GM12878 (cell line): Measurements from ENCODE around the gene SCARF2. TPM values are rescaled to one million over a fixed set of nuclear protein-coding genes. Genes with fewer than 3 reads are reported as not detected.

Experiments used
- ATAC-seq: fragments of 200-7000 bp; cut with Tn5 transposase; 3 replicates; pipeline ENCODE4 v1.9.1; 2020; ENCODE audit warnings: mild to moderate bottlenecking, moderate library complexity
- BruUV-seq: library from RNA; stranded (reverse); fragments of 400-500 nt; replicated peaks from 2 replicates; lab custom pipeline; 2021; lab: Mats Ljungman, UMichigan
- CTCF ChIA-PET: fragments of 300-600 bp; sonication (Branson Sonifier 250); formaldehyde crosslinking; extraction: SDS; loops from one replicate; lab custom pipeline; 2021; ENCODE audit warnings: inconsistent platforms; lab: Yijun Ruan, JAX
- POLR2A ChIA-PET: fragments of 350-600 bp; formaldehyde crosslinking; extraction: SDS; loops from one replicate; lab custom pipeline; 2021; ENCODE audit warnings: inconsistent platforms; lab: Charles Lee
- RAD21 ChIA-PET: fragments of 300-600 bp; sonication (Branson Sonifier 250); formaldehyde crosslinking; loops from one replicate; lab custom pipeline; 2023; ENCODE audit warnings: antibody characterized with exemption; ENCODE audit not compliant: unreplicated experiment; lab: Charles Lee
- SMC1A ChIA-PET: fragments of 300-600 bp; sonication (Branson Sonifier 250); formaldehyde crosslinking; loops from one replicate; lab custom pipeline; 2023; ENCODE audit not compliant: unreplicated experiment, uncharacterized antibody; lab: Charles Lee
- DNase-seq: peaks from one replicate; pipeline ENCODE4 v3.0.0-alpha.2; 2011; ENCODE audit warnings: low read depth, low spot score
- FAIRE-seq: peaks from 3 replicates; lab custom pipeline; 2011; peaks lifted over from hg19 to GRCh38; lab: Jason Lieb, UNC
- H2AFZ ChIP-seq: 2 replicates; pipeline ENCODE4 v1.6.0; 2011; ENCODE audit warnings: low read depth, low read length, control low read depth; ENCODE audit not compliant: control insufficient read depth
- H3K27ac ChIP-seq: 2 replicates; pipeline ENCODE4 v1.5.1; 2011; ENCODE audit warnings: control low read depth; ENCODE audit not compliant: control insufficient read depth, insufficient read depth
- H3K27me3 ChIP-seq, 2 experiments: replicated peaks in 1 of 2; 2 replicates each; pipeline versions ENCODE4 v1.6.0 to v1.6.1; 2011; ENCODE audit warnings: low read length in 1 of 2; ENCODE audit not compliant: control insufficient read depth in 2 of 2, insufficient read depth in 2 of 2
- H3K36me3 ChIP-seq, 2 experiments: 2 replicates each; pipeline ENCODE4 v1.5.1; 2011; ENCODE audit warnings: low read length in 1 of 2; ENCODE audit not compliant: control insufficient read depth in 2 of 2, insufficient read depth in 2 of 2
- H3K4me1 ChIP-seq: 2 replicates; pipeline ENCODE4 v1.6.1; 2011; ENCODE audit warnings: mild to moderate bottlenecking, low read length, moderate library complexity, mixed read lengths; ENCODE audit not compliant: control insufficient read depth, insufficient read depth
- H3K4me2 ChIP-seq: 2 replicates; pipeline ENCODE4 v1.6.0; 2011; ENCODE audit warnings: control low read depth; ENCODE audit not compliant: control insufficient read depth, insufficient read depth
- H3K4me3 ChIP-seq: fragments of 200-600 bp; sonication (generic); 2 replicates; pipeline ENCODE4 v1.5.1; 2016
- H3K79me2 ChIP-seq: 2 replicates; pipeline ENCODE4 v1.6.0; 2011; ENCODE audit warnings: low read length; ENCODE audit not compliant: control insufficient read depth, insufficient read depth
- H3K9ac ChIP-seq: 2 replicates; pipeline ENCODE4 v1.8.0; 2011; ENCODE audit warnings: low read length, control low read depth, mixed read lengths; ENCODE audit not compliant: control insufficient read depth, insufficient read depth
- H3K9me3 ChIP-seq: replicated peaks from 3 replicates; pipeline ENCODE4 v1.5.1; 2011; ENCODE audit warnings: mild to moderate bottlenecking, low read length; ENCODE audit not compliant: control insufficient read depth, insufficient read depth
- H4K20me1 ChIP-seq: 2 replicates; pipeline ENCODE4 v1.6.0; 2011; ENCODE audit not compliant: control insufficient read depth, insufficient read depth
- BHLHE40 ChIP-seq, 2 experiments: fragments of 450-650 bp in 1 of 2; IDR thresholded peaks; 2 replicates each; pipeline ENCODE4 v1.6.1; 2011 to 2017; ENCODE audit warnings: low read depth in 2 of 2, borderline replicate concordance in 1 of 2, improper control_type of control experiment in 1 of 2, low read length in 1 of 2, mild to moderate bottlenecking in 1 of 2
- EED ChIP-seq: sonication (generic); IDR thresholded peaks from 2 replicates; pipeline ENCODE4 v1.6.1; 2016; ENCODE audit warnings: antibody characterized with exemption, low read depth
- GABPA ChIP-seq: IDR thresholded peaks from 2 replicates; pipeline ENCODE4 v1.6.1; 2014; ENCODE audit warnings: antibody characterized with exemption, low read depth, mild to moderate bottlenecking, inconsistent platforms
- IKZF1 ChIP-seq: fragments of 450-650 bp; conservative IDR thresholded peaks from 2 replicates; pipeline ENCODE4 v1.6.1; 2017; ENCODE audit warnings: antibody characterized with exemption, mild to moderate bottlenecking
- MEF2A ChIP-seq: IDR thresholded peaks from 2 replicates; pipeline ENCODE4 v1.6.1; 2011; ENCODE audit warnings: low read depth, mild to moderate bottlenecking, low read length, moderate library complexity; ENCODE audit not compliant: insufficient read depth
- NRF1 ChIP-seq: conservative IDR thresholded peaks from 2 replicates; pipeline ENCODE4 v1.6.1; 2011; ENCODE audit warnings: mild to moderate bottlenecking, low read depth, low read length, improper control_type of control experiment
- PBX3 ChIP-seq: IDR thresholded peaks from 2 replicates; pipeline ENCODE4 v1.6.1; 2011; ENCODE audit warnings: mild to moderate bottlenecking, low read depth, low read length, moderate library complexity; ENCODE audit not compliant: insufficient replicate concordance
- RAD21 ChIP-seq: IDR thresholded peaks from 2 replicates; pipeline ENCODE4 v1.6.1; 2011; ENCODE audit warnings: mild to moderate bottlenecking, low read depth, low read length, moderate library complexity; ENCODE audit not compliant: insufficient read depth
- SMC3 ChIP-seq: IDR thresholded peaks from 2 replicates; pipeline ENCODE4 v1.6.1; 2011; ENCODE audit warnings: low read length, improper control_type of control experiment, borderline replicate concordance
- TCF12 ChIP-seq: IDR thresholded peaks from 2 replicates; pipeline ENCODE4 v1.6.1; 2011; ENCODE audit warnings: low read depth, mild to moderate bottlenecking, low read length
- WRNIP1 ChIP-seq: IDR thresholded peaks from 2 replicates; pipeline ENCODE4 v1.6.1; 2011; ENCODE audit warnings: low read depth, low read length, improper control_type of control experiment, borderline replicate concordance
- YY1 ChIP-seq: IDR thresholded peaks from 2 replicates; pipeline ENCODE4 v1.6.1; 2011; ENCODE audit warnings: low read depth, mild to moderate bottlenecking, low read length
- ZNF384 ChIP-seq: IDR thresholded peaks from 2 replicates; pipeline ENCODE4 v1.6.1; 2012; ENCODE audit warnings: low read depth, mild to moderate bottlenecking, low read length, improper control_type of control experiment, borderline replicate concordance
- WGBS: methylation state at CpG from one replicate; pipeline ENCODE4 v1.1.6; 2016; ENCODE audit warnings: low lambda C conversion rate; ENCODE audit not compliant: insufficient replicate concordance, insufficient coverage; ENCODE audit errors: missing lambda C conversion rate; 5-methylcytosine and 5-hydroxymethylcytosine counted together
- in situ Hi-C: fragments of 300-500 bp; cut with MboI; formaldehyde crosslinking; loops from 9 replicates; pipeline ENCODE4 v1.14.3; 2018; ENCODE audit warnings: mixed read lengths
- intact Hi-C: fragments of 100-400 bp; cut with micrococcal nuclease; formaldehyde crosslinking; loops from one replicate; pipeline ENCODE4 v1.14.2; 2022; ENCODE audit not compliant: unreplicated experiment
- polyA plus RNA-seq, 11 experiments: library from polyadenylated mRNA; depleted of rRNA in 4 of 11; unstranded in 6 of 11; stranded (reverse) in 5 of 11; fragments of >200 nt; fragmentation: Nextera tagmentation in 4 of 11; fragmentation: Illumina TruSeq in 1 of 11; extraction: Ambion mirVana in 4 of 11; extraction: Trizol in 1 of 11; gene quantifications; 1 replicate in 1 of 11; 2 replicates in 10 of 11; pipeline versions ENCODE4 v1.2.1 to v1.2.3, GENCODE V29; 2011 to 2016; ENCODE audit warnings: inconsistent platforms in 2 of 11, missing spikeins in 2 of 11, low read depth in 1 of 11
- total RNA-seq, 4 experiments: library from RNA; depleted of rRNA in 3 of 4; stranded (reverse); fragments of >200 nt in 3 of 4; fragmentation: Illumina TruSeq in 1 of 4; extraction: Trizol in 1 of 4; gene quantifications; 2 replicates each; pipeline versions ENCODE4 v1.2.1 to v1.2.3, GENCODE V29; 2013 to 2021
- TF ChIP-seq, protein P1 (sequence below): IDR thresholded peaks from 2 replicates; pipeline ENCODE4 v1.6.1; 2012; ENCODE audit warnings: low read length, inconsistent platforms
- TF ChIP-seq, protein P2 (sequence below): fragments of 450-650 bp; IDR thresholded peaks from 2 replicates; pipeline ENCODE4 v1.6.1; 2017; ENCODE audit warnings: mild to moderate bottlenecking
- TF ChIP-seq, protein P3 (sequence below), 3 experiments: IDR thresholded peaks in 2 of 3; conservative IDR thresholded peaks in 1 of 3; 2 replicates each; pipeline ENCODE4 v1.5.1; 2011; ENCODE audit warnings: low read depth in 3 of 3, low read length in 3 of 3, mild to moderate bottlenecking in 3 of 3, control low read depth in 2 of 3, moderate library complexity in 2 of 3, inconsistent platforms in 1 of 3, mixed read lengths in 1 of 3; ENCODE audit not compliant: control insufficient read depth in 2 of 3, insufficient read depth in 1 of 3; ENCODE audit errors: extremely low read depth in 1 of 3

Gene SCARF2
- total and polyA plus RNA-seq, 10 of the 15 experiments (the other 5 are each of a cell fraction or from before 2014, with no cell fraction given) = 0.01 to 0.74 (median 0.17) TPM; not detected in 5

GRCh38 chr22:20418211-20418788 lies 19.3 kb downstream of the SCARF2 start:
- peak; percentile 82 for FAIRE-seq
- peak overlapping the region; percentile 74 for H3K4me2 ChIP-seq
- no peak overlapping the region for H3K9ac ChIP-seq
- no peaks in the 10 kb centered on the region for H3K36me3 ChIP-seq
- no peaks in the 10 kb centered on the region for H3K27me3 ChIP-seq
- CTCF ChIA-PET = interaction anchor here (0.6 to 3.3 kb wide), 17 partner anchors 10 to 154 kb away, joined by 3 to 58 read pairs (median 5); partner anchors contain the start of gene ZNF74
- H3K4me1 ChIP-seq = no peaks in the 10 kb centered on the region
- no TSS peak for BruUV-seq
- H3K4me3 ChIP-seq = peak overlapping the region; percentile 45; the same call in 1 of the 2 replicates
- SMC1A ChIA-PET = interaction anchor here (1.0 to 4.1 kb wide), 7 partner anchors 11 to 331 kb away, joined by 3 to 20 read pairs (median 3); partner anchors contain the start of gene KLHL22
- H3K9me3 ChIP-seq = no peaks in the 10 kb centered on the region
- intact Hi-C loops = loop anchor here (1.0 to 10.0 kb wide), 4 partner anchors 38 to 279 kb away; no protein-coding TSS in a partner anchor
- POLR2A ChIA-PET = interaction anchor here (0.6 kb wide), 2 partner anchors 35 to 498 kb away, joined by 3 read pairs; no protein-coding TSS in a partner anchor
- no peaks in the 10 kb centered on the region for H3K79me2 ChIP-seq
- DNase-seq = no peak
- ATAC-seq = peak; percentile 84
- no peak overlapping the region for H3K27ac ChIP-seq
- H2AFZ ChIP-seq = peak overlapping the region; percentile 82
- WGBS = 10% methylated on average over 37 of the region's 42 CpGs
- in situ Hi-C loops = no loop called here
- RAD21 ChIA-PET = interaction anchor here (0.6 to 3.4 kb wide), 10 partner anchors 11 to 270 kb away, joined by 3 to 42 read pairs (median 3); partner anchors contain the start of genes DGCR6L and MED15
- H4K20me1 ChIP-seq = no peaks in the 10 kb centered on the region
- TF ChIP-seq YY1 (peak; percentile 89), EED (0 out of 2 replicates have a peak, but pooled peaks have one; percentile 21), WRNIP1 (no peak), BHLHE40 (IDR thresholded peaks at IDR 0.05; ENCODE audit: borderline replicate concordance in 1 of 2, low read depth in 2 of 2, low read length in 1 of 2) (peak; percentile 37 to 84; a peak in 3 of 4 replicates), NRF1 (no peak), TCF12 (0 out of 2 replicates have a peak, but pooled peaks have one; percentile 27), MEF2A (0 out of 2 replicates have a peak, but pooled peaks have one; percentile 24), PBX3 (no peak), ZNF384 (peak; percentile 99), GABPA (no peak), RAD21 (peak; percentile 79), IKZF1 (0 out of 2 replicates have a peak, but pooled peaks have one; percentile 21), SMC3 (peak; percentile 88)
- TF ChIP-seq, protein P1, sequence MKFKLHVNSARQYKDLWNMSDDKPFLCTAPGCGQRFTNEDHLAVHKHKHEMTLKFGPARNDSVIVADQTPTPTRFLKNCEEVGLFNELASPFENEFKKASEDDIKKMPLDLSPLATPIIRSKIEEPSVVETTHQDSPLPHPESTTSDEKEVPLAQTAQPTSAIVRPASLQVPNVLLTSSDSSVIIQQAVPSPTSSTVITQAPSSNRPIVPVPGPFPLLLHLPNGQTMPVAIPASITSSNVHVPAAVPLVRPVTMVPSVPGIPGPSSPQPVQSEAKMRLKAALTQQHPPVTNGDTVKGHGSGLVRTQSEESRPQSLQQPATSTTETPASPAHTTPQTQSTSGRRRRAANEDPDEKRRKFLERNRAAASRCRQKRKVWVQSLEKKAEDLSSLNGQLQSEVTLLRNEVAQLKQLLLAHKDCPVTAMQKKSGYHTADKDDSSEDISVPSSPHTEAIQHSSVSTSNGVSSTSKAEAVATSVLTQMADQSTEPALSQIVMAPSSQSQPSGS = no peak
- TF ChIP-seq, protein P2, sequence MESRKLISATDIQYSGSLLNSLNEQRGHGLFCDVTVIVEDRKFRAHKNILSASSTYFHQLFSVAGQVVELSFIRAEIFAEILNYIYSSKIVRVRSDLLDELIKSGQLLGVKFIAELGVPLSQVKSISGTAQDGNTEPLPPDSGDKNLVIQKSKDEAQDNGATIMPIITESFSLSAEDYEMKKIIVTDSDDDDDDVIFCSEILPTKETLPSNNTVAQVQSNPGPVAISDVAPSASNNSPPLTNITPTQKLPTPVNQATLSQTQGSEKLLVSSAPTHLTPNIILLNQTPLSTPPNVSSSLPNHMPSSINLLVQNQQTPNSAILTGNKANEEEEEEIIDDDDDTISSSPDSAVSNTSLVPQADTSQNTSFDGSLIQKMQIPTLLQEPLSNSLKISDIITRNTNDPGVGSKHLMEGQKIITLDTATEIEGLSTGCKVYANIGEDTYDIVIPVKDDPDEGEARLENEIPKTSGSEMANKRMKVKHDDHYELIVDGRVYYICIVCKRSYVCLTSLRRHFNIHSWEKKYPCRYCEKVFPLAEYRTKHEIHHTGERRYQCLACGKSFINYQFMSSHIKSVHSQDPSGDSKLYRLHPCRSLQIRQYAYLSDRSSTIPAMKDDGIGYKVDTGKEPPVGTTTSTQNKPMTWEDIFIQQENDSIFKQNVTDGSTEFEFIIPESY = peak; percentile 43; the same call in 1 of the 2 replicates
- TF ChIP-seq, protein P3, sequence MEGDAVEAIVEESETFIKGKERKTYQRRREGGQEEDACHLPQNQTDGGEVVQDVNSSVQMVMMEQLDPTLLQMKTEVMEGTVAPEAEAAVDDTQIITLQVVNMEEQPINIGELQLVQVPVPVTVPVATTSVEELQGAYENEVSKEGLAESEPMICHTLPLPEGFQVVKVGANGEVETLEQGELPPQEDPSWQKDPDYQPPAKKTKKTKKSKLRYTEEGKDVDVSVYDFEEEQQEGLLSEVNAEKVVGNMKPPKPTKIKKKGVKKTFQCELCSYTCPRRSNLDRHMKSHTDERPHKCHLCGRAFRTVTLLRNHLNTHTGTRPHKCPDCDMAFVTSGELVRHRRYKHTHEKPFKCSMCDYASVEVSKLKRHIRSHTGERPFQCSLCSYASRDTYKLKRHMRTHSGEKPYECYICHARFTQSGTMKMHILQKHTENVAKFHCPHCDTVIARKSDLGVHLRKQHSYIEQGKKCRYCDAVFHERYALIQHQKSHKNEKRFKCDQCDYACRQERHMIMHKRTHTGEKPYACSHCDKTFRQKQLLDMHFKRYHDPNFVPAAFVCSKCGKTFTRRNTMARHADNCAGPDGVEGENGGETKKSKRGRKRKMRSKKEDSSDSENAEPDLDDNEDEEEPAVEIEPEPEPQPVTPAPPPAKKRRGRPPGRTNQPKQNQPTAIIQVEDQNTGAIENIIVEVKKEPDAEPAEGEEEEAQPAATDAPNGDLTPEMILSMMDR (IDR thresholded peaks at IDR 0.05 in 2 of 3, conservative IDR thresholded peaks at IDR 0.05 in 1 of 3; ENCODE audit: control insufficient read depth in 2 of 3, extremely low read depth in 1 of 3, insufficient read depth in 1 of 3, low read depth in 3 of 3, low read length in 3 of 3) = peak; percentile 77 to 89 (median 80)
